GM12801 (cell line): Measurements from ENCODE around the gene TSFM.

ENCODE experiments used
- CTCF ChIP-seq: IDR thresholded peaks from one replicate; pipeline ENCODE4 v1.5.1; 2011; ENCODE audit warnings: control low read depth; ENCODE audit not compliant: insufficient read length; ENCODE audit errors: extremely low read depth

Gene TSFM

GRCh38 chr12:57737467-57738460 lies 44.8 kb upstream of the TSFM start:
- no peak for TF ChIP-seq CTCF

- TF ChIP-seq CTCF, result no peak
Observed at GRCh38 chr12:57738661-57739237, 43.8 kb upstream of the TSFM start, which contains the start of gene AGAP2. Gene AGAP2, minus strand, starts transcription at chr12:57738742. Its CDS starts 496 bp downstream, at chr12:57738246.

- no peak for TF ChIP-seq CTCF
Observed at GRCh38 chr12:57739387-57739786, 43.2 kb upstream of the TSFM start.

- no peak for TF ChIP-seq CTCF
Observed at GRCh38 chr12:57739914-57740538, 42.6 kb upstream of the TSFM start.

- TF ChIP-seq CTCF, result no peak
Observed at GRCh38 chr12:57740656-57741412, 41.8 kb upstream of the TSFM start.

- TF ChIP-seq CTCF, result no peak
Observed at GRCh38 chr12:57741413-57741789, 41.2 kb upstream of the TSFM start.
